Measurements from ENCODE around the gene COA1.

- no peak for TF ChIP-seq CTCF (IDR thresholded peaks at IDR 0.05)
- TF ChIP-seq POLR2A (IDR thresholded peaks at IDR 0.05), result no peak
- no peak for TF ChIP-seq POLR2AphosphoS5 (IDR thresholded peaks at IDR 0.05)
Observed at GRCh38 chr7:43753271-43753810, 24.0 kb upstream of the COA1 start.

All from prostate gland (tissue), 2 donors.